ENCODE data around the gene GUCA2B. TPM values are rescaled to one million over a fixed set of nuclear protein-coding genes. Genes with fewer than 3 reads are reported as not detected.

GUCA2B gene
- not detected in 2 replicates for total RNA-seq

DNA sequence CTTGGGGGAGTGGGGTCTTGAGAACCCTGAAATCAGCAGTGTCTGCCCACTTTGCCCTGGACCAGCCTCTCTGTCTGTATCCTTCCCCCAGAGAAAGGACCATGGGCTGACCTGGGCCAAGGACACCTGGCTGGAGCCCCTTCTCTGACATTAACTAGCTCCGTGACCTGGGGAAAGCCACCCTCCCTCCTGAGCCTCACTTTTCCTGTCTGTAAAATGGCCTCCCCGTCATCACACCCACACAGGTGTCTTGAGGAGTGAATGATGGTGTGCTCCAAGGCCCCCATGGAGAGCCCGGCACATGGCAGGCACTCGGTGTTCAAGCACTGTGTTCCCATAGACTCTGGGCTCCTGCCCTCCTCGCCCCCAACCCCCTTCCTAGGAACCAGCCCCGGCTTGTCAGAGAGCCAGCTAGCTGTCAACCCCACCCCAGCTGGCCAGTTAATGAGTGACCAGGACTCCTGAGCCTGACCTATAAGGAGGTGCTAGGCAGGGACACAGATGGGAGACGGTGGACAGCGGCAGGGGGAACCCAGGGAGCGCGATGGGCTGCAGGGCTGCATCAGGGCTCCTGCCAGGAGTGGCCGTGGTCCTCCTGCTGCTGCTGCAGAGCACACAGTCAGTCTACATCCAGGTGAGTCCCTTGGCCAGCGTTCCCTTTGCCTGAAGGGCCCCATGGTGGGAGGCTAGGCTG, at the start of gene GUCA2B:
Gene GUCA2B (plus strand): TSS at position 504 of the 694 bp plus-strand sequence. CDS start 41 bp downstream, at position 545.

DNA sequence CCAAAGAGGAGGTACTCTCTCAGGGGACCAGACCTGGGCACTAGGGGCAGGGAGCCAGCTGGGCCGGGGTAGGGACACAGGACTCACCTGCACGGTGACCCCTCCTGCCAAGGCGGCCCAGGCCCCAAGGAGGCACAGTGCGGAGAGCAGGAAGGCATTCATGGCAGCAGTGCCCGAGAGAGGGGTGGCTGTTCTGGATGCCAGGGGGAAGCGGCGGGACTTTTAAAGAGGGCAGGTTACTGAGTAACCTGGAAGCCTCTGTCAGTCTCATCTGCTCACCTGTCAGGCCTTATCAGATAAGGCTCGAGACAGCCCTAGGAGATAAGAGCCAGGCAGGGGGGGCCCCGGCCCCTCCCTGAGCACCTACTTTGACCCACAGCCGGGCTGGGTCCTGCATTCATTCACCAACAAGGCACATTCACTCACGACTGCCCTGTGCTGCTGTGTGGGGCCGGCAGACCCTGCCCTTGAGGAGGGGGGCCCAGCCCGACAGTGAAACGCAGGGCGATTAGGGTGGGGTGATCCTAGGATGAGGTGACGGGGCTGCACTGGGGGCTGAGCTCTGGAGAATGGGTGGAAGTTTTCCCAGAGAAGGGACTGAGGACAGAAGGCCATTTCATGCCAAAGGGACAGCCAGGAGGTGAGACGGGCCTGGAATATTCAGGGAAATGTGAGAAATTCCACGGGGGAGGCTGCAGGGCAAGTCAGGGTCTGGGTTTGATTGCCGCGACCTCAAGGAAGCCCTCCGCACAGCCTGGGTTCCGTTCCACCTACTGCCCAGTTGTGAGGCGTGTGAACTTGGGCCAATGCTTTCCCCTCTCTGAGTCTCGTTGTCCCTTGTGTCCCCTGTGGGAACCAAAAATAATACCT, 11.6 kb downstream of the GUCA2B start, which contains the start of gene GUCA2A:
Gene GUCA2A (minus strand): TSS at position 195 of the 870 bp plus-strand sequence. CDS start 33 bp downstream, at position 162.

Other genes starting within 250 kb of the GUCA2B start
- gene HIVEP3, start 234.5 kb upstream of the GUCA2B start, total RNA-seq = 0.95 and 1.7 TPM in 2 replicates
- not detected in 2 replicates for gene GUCA2A, start 11.3 kb downstream of the GUCA2B start, total RNA-seq
- gene FOXJ3, start 181.8 kb downstream of the GUCA2B start, total RNA-seq = 16.0 and 18.1 TPM in 2 replicates
- not detected in 2 replicates for gene RIMKLA, start 227.4 kb downstream of the GUCA2B start, total RNA-seq

All from hair follicular keratinocyte (primary cell).